Measurements from ENCODE around the gene CDC5L.

DNA sequence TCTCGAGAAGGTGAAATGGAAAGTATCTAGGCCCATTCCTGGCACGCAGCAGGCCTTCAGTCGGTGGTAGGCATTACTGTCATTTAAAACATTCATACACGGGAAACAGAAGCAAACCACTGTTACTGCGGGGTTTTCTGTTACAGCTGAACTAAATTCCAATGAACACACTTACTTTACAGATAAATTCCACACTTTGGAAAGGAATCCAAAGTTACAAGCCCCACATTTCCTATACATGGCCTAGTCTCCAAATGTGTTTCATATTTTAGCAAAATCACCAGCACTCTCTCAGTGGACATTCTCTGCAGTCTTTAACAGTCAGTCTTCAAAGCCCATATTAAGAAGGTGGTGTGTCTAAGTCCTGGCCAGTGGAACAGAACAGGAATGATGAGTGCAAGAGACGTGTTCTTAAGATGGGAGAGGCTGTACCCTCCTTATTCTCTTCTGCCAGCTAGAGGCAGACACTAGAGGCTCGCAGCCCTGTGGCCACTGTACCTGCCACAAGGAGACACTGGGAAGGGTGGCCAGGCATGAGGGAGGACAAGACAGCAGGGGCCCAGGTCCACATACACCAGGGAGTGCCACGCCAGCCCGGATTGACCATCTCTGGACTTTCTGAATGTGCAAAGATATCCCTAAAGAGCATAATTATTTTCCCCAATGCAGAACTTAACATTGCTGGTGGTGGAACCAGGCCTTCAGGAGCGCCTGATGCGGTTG is 76.4 kb downstream of the CDC5L start:
- TF ChIP-seq, protein P1, sequence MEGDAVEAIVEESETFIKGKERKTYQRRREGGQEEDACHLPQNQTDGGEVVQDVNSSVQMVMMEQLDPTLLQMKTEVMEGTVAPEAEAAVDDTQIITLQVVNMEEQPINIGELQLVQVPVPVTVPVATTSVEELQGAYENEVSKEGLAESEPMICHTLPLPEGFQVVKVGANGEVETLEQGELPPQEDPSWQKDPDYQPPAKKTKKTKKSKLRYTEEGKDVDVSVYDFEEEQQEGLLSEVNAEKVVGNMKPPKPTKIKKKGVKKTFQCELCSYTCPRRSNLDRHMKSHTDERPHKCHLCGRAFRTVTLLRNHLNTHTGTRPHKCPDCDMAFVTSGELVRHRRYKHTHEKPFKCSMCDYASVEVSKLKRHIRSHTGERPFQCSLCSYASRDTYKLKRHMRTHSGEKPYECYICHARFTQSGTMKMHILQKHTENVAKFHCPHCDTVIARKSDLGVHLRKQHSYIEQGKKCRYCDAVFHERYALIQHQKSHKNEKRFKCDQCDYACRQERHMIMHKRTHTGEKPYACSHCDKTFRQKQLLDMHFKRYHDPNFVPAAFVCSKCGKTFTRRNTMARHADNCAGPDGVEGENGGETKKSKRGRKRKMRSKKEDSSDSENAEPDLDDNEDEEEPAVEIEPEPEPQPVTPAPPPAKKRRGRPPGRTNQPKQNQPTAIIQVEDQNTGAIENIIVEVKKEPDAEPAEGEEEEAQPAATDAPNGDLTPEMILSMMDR (conservative IDR thresholded peaks at IDR 0.05; ENCODE audit: low read length), result no peak
- TF ChIP-seq EZH2phosphoT487 (IDR thresholded peaks at IDR 0.05; ENCODE audit: borderline replicate concordance), result no peak
